GM12865 (cell line): ENCODE results near the gene OR2A2.
A peak's percentile ranks its signal among the peaks of the same experiment; 100 is the strongest.
"Not testable (repeated sequence)": the region's sequence is repeated elsewhere in the genome, so short reads cannot be mapped to it uniquely, and the experiment has no call there.

Experiments used
- DNase-seq: peaks from one replicate; pipeline ENCODE4 v3.0.0; 2010; ENCODE audit warnings: low read depth
- H3K4me3 ChIP-seq: 2 replicates; pipeline ENCODE4 v1.5.1; 2011; ENCODE audit warnings: mild to moderate bottlenecking, low read depth, low read length, control low read depth
- CTCF ChIP-seq: IDR thresholded peaks from 2 replicates; pipeline ENCODE4 v1.5.1; 2011; ENCODE audit warnings: low read length, control low read depth, low read depth, inconsistent platforms; ENCODE audit not compliant: insufficient read depth; ENCODE audit errors: missing control alignments

Gene OR2A2

GRCh38 chr7:144110272-144110671 is 889 bp downstream of the OR2A2 start:
- DNase-seq = no peak
- no peak overlapping the region for H3K4me3 ChIP-seq
- no peak for TF ChIP-seq CTCF

GRCh38 chr7:144113651-144114050 is 4.3 kb downstream of the OR2A2 start:
- TF ChIP-seq CTCF = no peak
- no peak overlapping the region for H3K4me3 ChIP-seq
- DNase-seq = no peak

- no peak for TF ChIP-seq CTCF
Measured at GRCh38 chr7:144118341-144118740, 9.0 kb downstream of the OR2A2 start.

GRCh38 chr7:144122876-144123275 is 13.5 kb downstream of the OR2A2 start, which contains the start of gene OR2A14:
OR2A14 (plus strand) TSS chr7:144123176; CDS start chr7:144129113, 5,937 bp downstream.
- H3K4me3 ChIP-seq = no peak within 1 kb of the TSS
- no peak for DNase-seq
- TF ChIP-seq CTCF = no peak

More at GRCh38 chr7:144118341-144118740, 9.0 kb downstream of the OR2A2 start:
- H3K4me3 ChIP-seq = no peak overlapping the region
- no peak for DNase-seq

- no peak overlapping the region for H3K4me3 ChIP-seq
- DNase-seq = peak; percentile 87
- TF ChIP-seq CTCF = peak; percentile 94
Measured at GRCh38 chr7:144127714-144128334, 18.4 kb downstream of the OR2A2 start.

- not testable (repeated sequence) for DNase-seq, H3K4me3 ChIP-seq
Measured at GRCh38 chr7:144129601-144130000, 20.2 kb downstream of the OR2A2 start.

GRCh38 chr7:144130730-144131129 is 21.3 kb downstream of the OR2A2 start:
- no peak for DNase-seq
- H3K4me3 ChIP-seq = no peak overlapping the region

More at GRCh38 chr7:144130730-144131129, 21.3 kb downstream of the OR2A2 start:
- TF ChIP-seq CTCF = no peak
